GM18498 (cell line): ENCODE measurements around the gene TMEM125.

ENCODE experiments used
- ATAC-seq: cut with Tn5 transposase; IDR thresholded peaks from one replicate; pipeline ENCODE4 v1.9.1; 2021; ENCODE audit warnings: mild to moderate bottlenecking, moderate library complexity; ENCODE audit not compliant: unreplicated experiment

The TMEM125 gene

DNA sequence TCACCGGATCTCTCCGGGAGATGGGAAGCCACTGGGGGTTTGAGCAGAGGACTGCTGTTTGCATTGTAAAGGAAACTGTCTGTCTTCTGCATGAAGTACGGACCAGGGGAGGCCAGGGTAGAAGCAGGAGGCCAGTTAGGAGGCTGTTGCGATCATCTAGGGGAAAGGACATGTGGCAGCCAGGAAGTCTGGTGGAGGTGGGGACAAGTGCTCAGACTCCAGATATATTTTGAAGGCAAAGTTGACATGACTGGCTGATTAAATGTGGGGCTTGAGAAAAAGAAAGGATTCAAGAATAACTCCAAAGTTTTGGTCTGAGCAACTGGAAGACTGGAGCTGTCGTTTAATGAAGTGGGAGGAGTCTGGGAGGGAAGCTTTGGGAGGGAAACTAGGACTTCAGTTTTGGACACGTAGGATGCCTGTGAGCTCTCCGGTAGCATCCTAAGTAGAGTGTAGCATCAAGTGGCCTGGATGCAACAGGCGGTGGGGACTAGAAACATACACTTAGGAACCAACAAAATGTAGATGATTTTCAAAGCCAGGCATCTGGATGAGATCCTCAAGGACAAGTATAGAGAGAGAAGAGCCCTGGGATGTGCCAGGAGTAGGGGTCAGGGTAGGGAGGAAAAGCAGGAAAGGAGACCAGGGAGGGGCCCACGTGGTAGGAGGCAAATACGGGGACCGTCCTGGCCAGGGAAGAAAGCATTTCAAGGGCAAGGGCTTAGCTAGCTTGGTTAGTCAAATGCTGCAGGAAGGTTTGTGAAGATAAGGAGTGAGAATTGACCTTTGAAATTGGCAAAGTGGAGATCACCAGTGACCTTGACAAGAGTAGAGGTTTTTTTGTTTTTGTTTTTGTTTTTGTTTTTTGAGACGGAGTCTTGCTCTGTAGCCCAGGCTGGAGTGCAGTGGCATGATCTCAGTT, 19.3 kb downstream of the TMEM125 start:
- no peak for ATAC-seq

DNA sequence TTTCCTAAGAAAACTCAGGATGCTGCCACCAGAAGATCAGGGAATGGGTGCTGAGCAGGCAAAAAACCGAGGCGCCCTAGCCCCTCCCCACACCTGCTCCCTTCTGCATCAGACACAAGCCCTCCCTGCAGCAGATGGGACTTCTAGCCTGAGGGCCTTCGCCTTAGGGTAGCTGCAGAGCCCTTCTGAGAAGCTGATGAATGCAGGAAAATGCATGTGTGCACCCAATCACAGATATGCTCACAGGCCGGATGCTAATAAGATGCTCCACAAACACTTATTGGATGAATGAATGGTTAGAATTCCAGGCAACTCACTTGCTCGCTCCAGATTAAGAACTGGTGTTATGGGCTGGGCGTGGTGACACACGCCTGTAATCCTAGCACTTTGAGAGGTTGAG, 22.4 kb downstream of the TMEM125 start:
- no peak for ATAC-seq

DNA sequence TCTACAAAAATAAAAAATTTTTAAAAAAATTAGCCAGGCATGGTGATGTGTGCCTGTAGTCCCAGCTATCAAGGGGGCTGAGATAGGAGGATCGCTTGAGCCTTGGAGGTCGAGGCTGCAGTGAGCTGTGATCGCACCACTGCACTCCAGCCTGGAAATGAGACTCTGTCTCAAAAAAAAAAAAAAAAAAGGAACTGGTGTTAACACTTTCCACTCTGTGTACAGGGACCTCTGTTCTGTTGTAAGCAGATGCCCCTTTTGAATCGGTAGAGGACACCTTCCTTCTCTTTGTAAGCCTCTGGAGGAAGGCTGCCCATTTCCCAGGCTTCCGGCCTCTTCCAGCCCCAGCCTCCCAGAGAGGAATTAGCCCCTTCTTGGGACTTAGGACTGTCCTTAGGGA, 22.9 kb downstream of the TMEM125 start:
- ATAC-seq = no peak

DNA sequence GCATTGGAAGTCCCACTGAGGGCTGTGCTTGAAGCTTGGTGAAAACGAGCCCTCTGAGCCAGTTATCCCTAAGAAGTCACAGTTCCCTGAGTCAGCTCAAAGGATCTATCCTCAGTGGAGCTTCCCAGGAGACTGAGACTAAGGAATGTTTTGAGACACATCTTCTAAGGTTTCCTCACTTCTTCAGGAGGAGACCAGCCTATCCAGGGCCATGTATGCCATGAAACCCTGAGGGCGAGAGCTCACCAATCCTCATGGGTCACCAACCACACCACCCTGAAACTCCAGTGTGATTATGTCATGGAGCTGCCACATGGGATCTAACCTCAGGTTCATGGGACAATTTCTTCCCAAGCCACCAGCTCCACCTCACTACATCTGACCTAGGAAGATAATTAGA, 23.4 kb downstream of the TMEM125 start:
- no peak for ATAC-seq

DNA sequence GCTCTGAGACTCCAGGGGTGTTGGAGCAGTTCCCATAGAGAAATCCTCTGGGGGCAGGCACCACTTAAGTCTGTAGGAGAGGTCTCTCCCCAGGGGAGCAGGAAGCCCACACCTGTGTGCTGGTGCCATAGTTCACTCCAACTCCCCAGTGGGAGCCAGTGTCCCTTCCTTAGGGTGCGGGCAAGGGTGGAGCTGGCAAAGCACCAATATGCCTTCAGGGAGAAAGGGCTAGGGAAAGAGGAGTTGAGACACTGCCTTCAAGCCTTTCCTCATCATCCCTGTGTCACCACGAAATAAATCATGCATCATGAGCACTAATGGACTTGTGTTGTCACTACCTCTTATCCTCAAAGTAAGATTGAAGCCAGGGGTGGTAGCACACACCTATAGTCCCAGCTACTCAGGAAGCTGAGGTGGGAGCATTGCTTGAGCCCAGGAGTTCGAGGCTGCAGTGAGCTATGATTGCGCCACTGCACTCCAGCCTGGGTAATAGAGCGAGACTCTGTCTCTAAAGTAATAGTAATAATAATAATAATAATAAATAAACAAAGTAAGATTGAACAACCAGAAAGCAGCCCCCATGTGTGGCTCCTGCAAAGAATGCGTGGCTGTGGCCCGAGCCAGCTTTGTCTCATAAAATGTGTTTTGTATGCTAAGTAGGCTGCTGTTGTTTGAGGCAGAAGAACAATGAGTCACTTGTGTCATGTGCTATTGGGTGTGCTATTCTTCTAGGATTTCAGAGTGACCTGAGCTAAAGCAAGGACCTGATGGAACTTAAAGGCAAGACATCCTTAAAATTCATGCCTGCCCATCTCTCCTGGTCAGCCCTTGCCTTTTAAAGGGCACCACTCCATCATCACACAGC, 24.3 kb downstream of the TMEM125 start:
- ATAC-seq = no peak

DNA sequence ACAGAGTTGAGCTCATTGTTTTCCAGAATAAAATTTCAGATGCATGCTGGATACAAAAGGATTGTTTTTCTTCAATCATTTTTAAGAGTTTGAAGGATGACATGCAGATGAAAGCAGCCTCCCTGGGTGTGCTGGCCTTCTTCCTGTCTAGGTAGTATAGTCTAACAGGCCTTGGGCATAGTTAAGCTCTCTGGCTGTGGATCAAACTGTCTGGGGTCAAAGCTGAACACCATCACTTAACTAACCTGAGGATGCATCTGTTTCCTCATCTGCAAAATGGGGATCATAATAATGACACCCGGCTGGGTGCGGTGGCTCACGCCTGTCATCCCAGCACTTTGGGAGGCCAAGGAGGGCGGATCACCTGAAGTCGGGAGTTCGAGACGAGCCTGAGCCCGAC, 25.0 kb downstream of the TMEM125 start:
- no peak for ATAC-seq

DNA sequence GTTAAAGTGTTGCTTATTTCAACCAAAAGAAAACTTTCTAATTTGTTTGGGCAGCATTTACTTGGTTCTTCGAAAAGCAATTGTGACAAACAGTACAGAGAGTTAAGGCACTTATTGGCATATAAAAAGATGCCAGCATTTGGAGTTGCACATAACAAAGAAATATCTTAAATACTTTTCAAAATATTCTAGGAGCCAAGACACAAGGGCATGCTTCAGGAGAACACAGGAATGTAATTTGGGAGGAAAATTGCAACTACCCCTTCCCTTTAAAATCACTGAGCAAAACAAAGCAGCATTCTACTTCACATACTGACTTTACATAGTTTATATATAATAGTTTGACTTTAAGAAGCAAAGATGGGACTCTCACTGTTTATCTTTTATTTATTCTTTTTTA, 26.4 kb downstream of the TMEM125 start:
- no peak for ATAC-seq

DNA sequence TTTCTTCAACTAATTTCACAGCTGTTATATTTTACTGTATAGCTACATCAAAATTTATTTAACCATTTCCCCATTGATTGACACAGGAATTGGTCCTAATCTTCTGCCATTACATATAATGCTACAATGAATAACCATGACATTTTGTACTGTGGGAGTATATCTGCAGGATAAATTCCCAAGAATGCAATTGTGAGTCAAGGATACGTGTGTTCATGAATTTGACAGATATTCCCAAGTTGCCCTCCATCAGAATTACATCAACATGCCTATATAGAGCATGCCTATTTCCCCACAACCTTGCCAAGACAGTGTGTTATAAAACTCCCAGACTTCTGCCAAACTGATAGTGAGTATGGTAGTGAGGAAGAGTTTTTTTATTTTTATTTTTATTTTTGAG, 28.3 kb downstream of the TMEM125 start:
- no peak for ATAC-seq

DNA sequence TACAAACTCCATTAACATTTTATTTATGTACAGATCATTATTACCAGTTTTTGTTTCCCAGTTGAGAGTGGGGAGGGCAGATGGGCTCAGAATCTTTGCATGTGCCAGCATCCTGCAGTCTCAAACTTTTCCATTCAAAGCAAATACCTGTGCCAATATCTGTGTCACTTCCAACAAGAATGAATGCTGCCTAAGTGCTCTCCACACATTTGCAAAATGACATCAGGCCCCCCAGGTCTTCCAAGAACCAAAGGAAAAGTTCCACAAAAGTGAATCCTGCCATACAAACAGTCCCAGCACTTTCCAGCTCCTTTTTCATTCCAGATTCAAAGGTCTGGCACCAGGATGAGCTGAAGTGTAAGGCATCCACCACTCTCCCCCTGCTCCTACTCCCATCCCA, 29.3 kb downstream of the TMEM125 start:
- ATAC-seq = no peak

DNA sequence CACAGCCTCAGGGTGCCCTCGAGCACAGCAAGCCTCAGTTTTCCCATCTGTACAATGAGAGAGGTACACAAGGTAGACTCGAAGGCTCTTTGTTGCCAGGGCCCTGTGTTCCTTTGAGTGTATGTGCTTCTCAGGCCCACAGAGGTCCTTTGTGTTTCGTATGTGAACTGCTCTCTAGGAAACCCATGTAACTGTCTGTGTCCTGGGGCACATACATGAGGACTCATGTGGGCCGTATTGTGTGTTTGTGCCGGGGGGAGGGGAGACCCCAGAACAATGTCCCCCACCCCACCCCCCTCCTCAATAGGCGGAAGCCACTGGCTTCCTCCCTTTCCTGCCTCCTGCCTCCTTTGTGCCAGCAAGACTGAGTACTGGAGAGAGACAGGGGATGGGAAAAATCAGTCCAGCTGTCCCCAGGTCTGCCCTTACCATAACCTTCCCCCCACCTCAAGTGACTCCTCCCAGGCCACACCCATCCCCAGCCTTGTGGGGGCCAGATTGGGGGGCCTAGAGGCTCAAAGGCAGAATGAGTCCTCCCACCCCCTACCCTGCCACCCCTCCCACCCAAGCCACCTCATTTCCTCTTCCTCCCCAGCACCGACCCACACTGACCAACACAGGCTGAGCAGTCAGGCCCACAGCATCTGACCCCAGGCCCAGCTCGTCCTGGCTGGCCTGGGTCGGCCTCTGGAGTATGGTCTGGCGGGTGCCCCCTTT, 30.8 kb downstream of the TMEM125 start, which contains the start of gene TIE1:
Gene TIE1, plus strand, starts transcription at position 605 of the 717 bp plus-strand sequence. Its CDS starts 90 bp downstream, at position 695.
- ATAC-seq = no peak

DNA sequence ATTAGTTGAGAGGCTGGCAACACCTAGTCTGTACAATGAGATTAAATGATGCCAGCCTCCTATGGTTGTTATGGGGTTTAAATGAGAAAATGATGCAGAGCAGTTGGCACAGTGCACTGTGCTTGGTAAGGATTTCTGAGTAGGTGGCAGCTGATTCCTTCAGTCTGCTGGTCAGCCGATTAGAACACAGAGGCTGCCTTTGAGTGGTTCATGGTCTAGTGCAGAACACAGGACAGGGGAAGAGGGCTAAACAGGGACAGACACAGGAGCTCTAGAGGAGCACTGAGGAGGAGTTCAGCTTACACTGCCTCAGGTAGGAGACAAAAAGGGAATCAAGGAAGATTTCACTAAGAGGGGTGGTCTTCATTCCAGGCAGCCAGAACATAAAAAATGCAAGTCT, 32.4 kb downstream of the TMEM125 start:
- ATAC-seq = no peak

DNA sequence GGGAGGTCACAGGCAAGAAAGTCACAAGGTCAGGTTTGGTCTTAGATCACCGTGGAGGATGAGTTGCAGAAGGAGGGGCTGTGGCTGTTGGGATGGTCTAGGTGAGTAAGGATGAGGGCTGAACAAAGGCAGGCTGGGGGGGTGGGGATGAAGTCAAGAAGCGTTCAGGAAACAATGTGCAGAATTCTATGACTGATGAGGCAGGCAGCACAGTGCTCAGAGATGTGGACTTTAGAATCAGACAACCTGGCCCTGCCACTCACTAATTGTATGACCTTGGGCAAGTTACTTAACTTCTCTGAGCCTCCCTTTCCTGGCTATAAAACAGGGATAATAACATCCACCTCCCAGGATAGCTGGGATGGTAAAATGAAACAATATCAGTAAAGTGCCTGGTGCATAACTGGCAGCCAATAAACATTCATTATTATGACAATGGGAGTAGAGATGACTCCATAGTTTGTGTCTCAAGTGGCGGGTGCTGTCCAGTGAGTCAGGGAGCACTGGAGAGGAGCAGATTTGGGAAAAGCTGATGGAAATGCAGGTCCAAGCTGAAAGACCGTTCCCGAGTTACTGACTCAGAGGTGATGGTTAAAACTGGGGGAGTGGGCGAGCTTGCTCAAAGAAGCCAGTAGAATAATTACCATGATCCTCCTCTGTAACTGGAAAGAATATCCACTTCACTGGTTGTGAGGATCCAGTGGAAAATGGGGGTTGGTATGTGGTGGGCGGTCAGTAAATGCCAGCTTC, 33.1 kb downstream of the TMEM125 start:
- no peak for ATAC-seq

DNA sequence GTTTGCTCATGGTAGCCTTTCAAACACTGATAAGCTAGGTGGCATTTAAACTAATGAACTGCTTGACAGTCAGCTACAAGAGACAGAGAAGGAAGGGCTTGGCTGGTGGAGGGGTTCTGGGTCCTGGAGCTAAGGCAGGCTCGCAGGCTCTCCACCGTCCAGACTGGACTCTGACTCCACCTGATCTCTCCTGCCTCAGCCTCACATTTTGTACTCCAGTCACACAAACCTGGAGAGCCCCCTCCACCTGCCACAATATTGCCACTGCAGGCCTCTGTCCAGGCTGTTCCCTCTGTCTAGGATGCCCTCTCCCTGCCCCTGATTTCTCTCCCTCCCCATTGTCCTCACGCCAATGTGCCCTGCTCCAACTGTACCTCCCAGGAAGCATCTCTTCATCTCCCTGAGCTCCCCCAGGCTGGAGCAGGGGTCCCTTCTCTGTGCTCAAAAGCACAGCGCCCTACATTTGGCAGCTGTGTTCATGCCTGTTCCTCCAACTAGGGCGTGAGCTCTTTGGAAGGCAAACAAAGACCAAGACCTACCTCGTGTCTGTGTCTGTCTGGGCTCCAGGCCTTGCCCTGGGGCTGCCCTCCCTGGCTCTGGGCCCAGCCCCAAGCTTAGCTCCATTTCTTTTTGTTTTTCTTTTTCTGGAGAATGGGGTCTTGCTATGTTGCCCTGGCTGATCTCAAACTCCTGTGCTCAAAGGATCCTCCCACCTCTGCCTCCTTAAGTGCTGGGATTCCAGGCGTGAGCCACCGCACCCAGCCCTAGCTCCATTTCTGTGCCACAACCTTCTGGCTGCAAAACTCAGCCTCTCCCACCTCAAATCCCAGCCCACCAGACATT, 33.9 kb downstream of the TMEM125 start:
- no peak for ATAC-seq

DNA sequence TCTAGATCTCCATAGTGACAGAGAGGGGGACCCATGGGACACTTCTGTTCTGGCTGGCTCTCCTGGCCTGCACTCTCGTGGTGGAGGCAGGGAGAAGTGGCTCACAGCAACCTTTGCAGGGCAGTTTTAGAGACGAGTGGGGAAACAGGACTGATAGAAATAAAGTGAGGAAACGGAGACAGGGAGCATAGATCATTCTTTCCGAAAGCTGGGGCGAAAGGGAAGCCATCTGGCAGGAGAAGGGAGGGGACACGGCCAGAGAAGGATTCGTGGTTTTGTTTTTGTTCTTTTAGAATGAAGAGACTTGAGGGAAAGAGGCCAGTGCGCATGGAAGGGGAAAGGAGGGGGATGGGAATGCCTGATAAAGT, 34.5 kb downstream of the TMEM125 start:
- ATAC-seq = no peak

DNA sequence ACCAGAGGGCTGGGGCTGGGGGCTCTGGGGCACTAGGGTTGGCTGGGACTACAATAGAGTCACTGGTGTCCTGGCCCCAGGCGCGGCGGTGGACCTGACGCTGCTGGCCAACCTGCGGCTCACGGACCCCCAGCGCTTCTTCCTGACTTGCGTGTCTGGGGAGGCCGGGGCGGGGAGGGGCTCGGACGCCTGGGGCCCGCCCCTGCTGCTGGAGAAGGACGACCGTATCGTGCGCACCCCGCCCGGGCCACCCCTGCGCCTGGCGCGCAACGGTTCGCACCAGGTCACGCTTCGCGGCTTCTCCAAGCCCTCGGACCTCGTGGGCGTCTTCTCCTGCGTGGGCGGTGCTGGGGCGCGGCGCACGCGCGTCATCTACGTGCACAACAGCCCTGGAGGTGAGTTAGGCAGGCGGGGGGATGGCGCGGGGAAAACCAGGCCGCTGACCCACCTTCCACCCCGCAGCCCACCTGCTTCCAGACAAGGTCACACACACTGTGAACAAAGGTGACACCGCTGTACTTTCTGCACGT, 35.1 kb downstream of the TMEM125 start:
- ATAC-seq = no peak

DNA sequence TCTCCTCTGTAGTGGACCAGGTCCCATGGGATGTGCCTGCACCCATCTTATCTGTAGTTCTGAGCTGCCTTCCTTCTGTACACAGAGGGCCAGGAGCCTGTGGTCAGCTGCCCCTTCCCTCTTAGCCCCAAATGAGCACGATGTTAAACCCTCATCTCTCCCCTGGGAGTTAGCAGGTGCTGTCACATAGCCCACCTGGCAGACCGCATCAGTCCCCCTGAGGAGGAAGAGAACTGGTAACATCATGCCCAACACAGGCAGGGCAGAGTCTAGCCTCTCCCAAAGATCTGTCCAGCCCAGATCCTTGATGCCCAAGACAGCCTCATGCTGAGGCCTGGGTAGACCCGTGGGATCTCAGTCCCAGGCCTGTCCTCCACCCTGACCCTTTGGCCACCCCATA, 35.7 kb downstream of the TMEM125 start:
- no peak for ATAC-seq

DNA sequence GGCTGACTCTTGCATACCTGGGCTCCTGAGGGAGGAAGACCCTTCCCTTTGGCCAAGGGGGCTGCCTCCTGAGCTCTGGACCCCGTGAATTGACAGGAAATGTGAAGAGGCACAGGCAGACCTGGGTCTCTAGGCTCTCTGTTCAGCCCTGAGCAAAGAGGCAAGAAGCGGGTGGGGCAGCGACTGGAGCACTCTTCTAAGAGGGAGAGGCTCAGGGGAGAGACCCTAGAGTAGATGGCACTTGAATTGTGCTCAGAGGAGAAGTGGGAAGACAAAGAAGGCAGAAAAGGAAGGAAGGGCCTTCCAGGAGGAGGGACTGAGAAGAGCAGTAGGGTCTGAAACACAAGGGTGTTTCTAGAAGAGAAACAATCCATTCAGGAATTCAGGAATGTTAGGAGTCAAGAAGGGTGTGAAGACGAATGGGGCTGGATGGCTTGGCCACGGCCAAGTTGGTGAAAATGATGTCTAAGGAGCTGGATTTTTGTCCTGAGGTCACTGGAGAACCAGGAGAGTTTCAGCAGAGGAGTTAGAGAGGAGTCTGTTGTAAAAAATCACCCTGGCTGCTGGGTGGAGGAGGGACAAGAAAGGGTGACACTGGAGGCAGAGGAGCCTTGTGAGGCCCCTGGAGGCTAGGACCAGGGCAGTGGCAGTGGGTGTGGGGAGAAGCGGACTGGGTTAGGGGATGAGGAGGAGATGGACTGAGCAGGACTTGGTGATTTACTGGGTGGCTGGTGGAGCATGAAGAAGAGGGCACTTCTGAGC, 36.3 kb downstream of the TMEM125 start:
- ATAC-seq = no peak

DNA sequence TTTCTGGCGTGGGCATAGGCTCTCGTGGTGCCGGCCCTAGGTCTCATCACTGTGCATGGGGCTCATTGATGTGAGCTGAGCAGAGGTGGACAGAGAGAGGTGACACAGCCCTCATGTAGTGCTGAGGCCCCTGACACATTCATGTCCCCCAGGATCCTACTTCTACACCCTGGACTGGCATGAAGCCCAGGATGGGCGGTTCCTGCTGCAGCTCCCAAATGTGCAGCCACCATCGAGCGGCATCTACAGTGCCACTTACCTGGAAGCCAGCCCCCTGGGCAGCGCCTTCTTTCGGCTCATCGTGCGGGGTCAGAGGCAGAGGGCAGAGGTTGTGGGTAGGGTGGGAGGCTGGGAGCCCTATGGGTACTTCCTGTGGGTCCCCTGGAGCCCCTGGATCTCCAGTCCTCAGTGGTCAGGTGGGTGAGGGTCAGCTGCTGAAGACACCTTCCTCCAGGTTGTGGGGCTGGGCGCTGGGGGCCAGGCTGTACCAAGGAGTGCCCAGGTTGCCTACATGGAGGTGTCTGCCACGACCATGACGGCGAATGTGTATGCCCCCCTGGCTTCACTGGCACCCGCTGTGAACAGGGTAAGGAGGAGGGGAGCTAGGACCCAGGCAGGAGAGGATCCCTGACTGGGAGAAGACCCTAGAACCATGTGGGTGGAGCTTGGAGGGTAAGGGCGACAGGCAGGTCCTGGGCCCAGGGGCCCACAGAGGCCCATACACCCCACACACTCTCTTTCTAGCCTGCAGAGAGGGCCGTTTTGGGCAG, 37.1 kb downstream of the TMEM125 start:
- ATAC-seq = no peak
